HepG2 (cell line): ENCODE measurements around the gene GMPPA.

ENCODE experiments used
- CEBPG ChIP-seq: IDR thresholded peaks from 2 replicates; pipeline ENCODE4 v1.6.1; 2016
- CTCF ChIP-seq: sonication (generic); formaldehyde crosslinking; IDR thresholded peaks from 2 replicates; pipeline ENCODE4 v1.5.0; 2020; ENCODE audit warnings: mild to moderate bottlenecking, missing genetic modification reagents, moderate library complexity
- EHMT2 ChIP-seq: fragments of 200-600 bp; sonication (generic); IDR thresholded peaks from 2 replicates; pipeline ENCODE4 v1.7.0; 2017; ENCODE audit warnings: antibody characterized with exemption, low read depth, low read length, borderline replicate concordance
- EZH2 ChIP-seq: conservative IDR thresholded peaks from 2 replicates; pipeline ENCODE4 v1.6.1; 2012; ENCODE audit warnings: mild to moderate bottlenecking, low read depth, low read length, moderate library complexity
- HBP1 ChIP-seq: IDR thresholded peaks from 2 replicates; pipeline ENCODE4 v1.6.1; 2016; ENCODE audit warnings: low read depth, control low read depth
- SMC3 ChIP-seq: IDR thresholded peaks from 2 replicates; pipeline ENCODE4 v1.6.1; 2011; ENCODE audit warnings: low read length, improper control_type of control experiment

- TF ChIP-seq CTCF (CRISPR knock-in tag) (no peak), CEBPG (CRISPR knock-in tag) (no peak), HBP1 (no peak), SMC3 (no peak), EZH2 (no peak), EHMT2 (no peak)
Observed at GRCh38 chr2:219556413-219556812, 57.7 kb downstream of the GMPPA start.
